Colonic mucosa (tissue), 4 donors: ENCODE measurements around the gene PROSER2. TPM values are rescaled to one million over a fixed set of nuclear protein-coding genes. Genes with fewer than 3 reads are reported as not detected.

Experiments used
- DNase-seq: peaks from one replicate; pipeline ENCODE4 v3.0.0-alpha.2; 2020
- H3K27ac ChIP-seq: fragments of 200-600 bp; one replicate; pipeline ENCODE4 v1.8.0; 2021
- H3K27me3 ChIP-seq: fragments of 200-600 bp; one replicate; pipeline ENCODE4 v1.8.0; 2021
- H3K36me3 ChIP-seq: fragments of 200-600 bp; one replicate; pipeline ENCODE4 v1.8.0; 2021
- H3K4me1 ChIP-seq: fragments of 200-600 bp; one replicate; pipeline ENCODE4 v1.8.0; 2021; ENCODE audit warnings: mild to moderate bottlenecking
- H3K4me3 ChIP-seq: fragments of 200-600 bp; one replicate; pipeline ENCODE4 v1.8.0; 2021
- H3K9ac ChIP-seq, 2 donors: one replicate each; pipeline ENCODE4 v1.7.0; 2013; ENCODE audit warnings: control low read depth in 2 of 2, low read depth in 2 of 2, low read length in 2 of 2
- H3K9me3 ChIP-seq: fragments of 200-600 bp; one replicate; pipeline ENCODE4 v1.8.0; 2021
- intact Hi-C: fragments of 100-400 bp; cut with DNase I; formaldehyde crosslinking; loops from one replicate; pipeline ENCODE4 v1.14.1; 2022
- total RNA-seq, 2 donors: library from RNA; stranded (reverse); fragmentation: NEBNext Ultra II Directional in 1 of 2; extraction: Animal tissue kit (Norgen Biotek cat#: 25700) in 1 of 2; gene quantifications; one replicate each; pipeline ENCODE4 v1.2.1, GENCODE V29; 2021
- TF ChIP-seq, protein P1 (sequence below): fragments of 200-600 bp; IDR thresholded peaks from one replicate; pipeline ENCODE4 v1.8.0; 2022; ENCODE audit warnings: antibody characterized with exemption, mild to moderate bottlenecking
- donor health status: healthy.
- donor health status: DM: no; HTN: no; CAD: no.
- donor health status: DM: no; HTN: no; CAD: no.

PROSER2 gene
- total RNA-seq, 2 donors from 2014 or later: 12.9 to 16.2 TPM

DNA sequence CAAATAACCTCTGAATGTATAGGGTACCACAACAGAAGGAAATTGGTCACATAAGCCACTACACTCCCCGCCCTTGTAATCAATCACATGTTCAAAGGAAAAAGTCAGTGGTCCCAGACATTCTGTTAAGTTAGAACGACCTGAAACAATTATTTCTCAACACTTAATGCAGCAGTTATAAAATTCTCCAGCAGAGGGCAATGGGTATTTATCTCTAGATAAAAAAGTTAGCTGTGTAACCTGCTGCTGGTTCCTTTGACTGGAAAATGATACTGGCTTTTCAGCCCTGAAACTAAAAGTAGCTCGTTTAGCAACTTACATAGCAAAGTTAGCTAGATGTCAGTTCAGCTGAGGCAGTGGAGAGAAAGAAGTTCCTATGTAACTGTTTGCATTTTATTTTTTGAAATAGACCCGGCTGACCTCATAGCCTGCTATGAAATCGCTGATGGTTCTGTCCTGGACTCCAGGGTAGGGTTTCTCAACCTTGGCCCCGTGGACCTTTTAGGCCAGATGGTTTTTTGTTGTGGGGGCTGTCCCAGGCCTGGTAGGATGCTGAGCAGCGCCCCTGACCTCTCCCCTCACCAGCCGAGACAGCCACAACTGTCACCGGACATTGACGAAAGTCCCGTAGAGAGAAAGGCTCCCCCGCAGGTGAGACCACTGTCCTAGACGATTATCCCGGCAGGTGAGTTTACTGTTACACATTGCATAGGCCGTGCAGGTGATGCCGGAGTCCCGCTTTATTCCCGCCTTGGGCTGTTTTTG, 40.2 kb upstream of the PROSER2 start:
- Histone ChIP-seq H3K4me3 (no peak overlapping the region), H3K27me3 (no peaks in the 10 kb centered on the region), H3K9ac (no peak overlapping the region), H3K36me3 (no peaks in the 10 kb centered on the region), H3K4me1 (no peaks in the 10 kb centered on the region), H3K9me3 (no peaks in the 10 kb centered on the region), H3K27ac (no peak overlapping the region)
- no peak for DNase-seq
- TF ChIP-seq, protein P1, sequence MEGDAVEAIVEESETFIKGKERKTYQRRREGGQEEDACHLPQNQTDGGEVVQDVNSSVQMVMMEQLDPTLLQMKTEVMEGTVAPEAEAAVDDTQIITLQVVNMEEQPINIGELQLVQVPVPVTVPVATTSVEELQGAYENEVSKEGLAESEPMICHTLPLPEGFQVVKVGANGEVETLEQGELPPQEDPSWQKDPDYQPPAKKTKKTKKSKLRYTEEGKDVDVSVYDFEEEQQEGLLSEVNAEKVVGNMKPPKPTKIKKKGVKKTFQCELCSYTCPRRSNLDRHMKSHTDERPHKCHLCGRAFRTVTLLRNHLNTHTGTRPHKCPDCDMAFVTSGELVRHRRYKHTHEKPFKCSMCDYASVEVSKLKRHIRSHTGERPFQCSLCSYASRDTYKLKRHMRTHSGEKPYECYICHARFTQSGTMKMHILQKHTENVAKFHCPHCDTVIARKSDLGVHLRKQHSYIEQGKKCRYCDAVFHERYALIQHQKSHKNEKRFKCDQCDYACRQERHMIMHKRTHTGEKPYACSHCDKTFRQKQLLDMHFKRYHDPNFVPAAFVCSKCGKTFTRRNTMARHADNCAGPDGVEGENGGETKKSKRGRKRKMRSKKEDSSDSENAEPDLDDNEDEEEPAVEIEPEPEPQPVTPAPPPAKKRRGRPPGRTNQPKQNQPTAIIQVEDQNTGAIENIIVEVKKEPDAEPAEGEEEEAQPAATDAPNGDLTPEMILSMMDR: peak; percentile 57
- intact Hi-C loops: no loop called here

DNA sequence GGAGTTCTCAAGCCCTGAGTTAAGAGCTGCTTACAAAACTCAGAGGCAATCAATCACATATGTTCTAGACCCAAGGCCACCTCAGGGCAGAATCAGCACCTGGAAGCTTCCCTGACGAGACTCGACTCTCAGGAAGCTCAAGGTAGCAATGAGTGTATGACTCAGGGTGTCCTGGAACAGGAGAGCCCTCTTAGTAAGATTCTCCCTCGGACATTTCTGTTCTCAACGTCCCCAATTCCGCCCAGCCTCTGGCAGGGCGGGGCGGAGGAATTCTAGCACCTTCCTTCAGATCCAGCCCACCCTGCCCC, 39.6 kb upstream of the PROSER2 start:
- no peak overlapping the region for H3K27ac ChIP-seq
- no peak overlapping the region for H3K9ac ChIP-seq
- intact Hi-C loops: no loop called here
- no peaks in the 10 kb centered on the region for H3K4me1 ChIP-seq
- no peak for DNase-seq
- no peaks in the 10 kb centered on the region for H3K27me3 ChIP-seq
- H3K36me3 ChIP-seq: no peaks in the 10 kb centered on the region
- TF ChIP-seq, protein P1: no peak
- H3K9me3 ChIP-seq: no peaks in the 10 kb centered on the region
- H3K4me3 ChIP-seq: no peak overlapping the region

DNA sequence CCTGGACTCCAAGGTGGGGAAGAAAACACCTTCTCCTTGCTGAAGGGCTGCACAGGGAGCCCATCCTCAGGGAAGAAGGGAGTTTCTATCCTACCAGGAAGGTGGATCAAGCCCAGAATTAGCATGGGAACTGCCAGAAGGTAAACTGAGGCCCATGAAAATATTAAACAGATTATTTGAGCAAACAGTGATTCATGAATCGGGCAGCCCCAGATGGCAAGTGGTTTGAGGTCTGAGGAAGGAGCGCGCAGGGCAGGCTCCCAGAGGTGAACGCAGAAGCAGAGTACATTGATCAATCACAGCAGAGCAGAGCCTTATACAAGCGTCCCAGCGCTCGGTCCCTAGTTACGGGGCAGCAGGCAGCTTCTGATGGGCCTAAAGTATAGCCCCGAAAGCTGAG, 35.8 kb upstream of the PROSER2 start:
- no peak overlapping the region for H3K27ac ChIP-seq
- no peak for DNase-seq
- no peak overlapping the region for H3K4me3 ChIP-seq
- H3K9me3 ChIP-seq: no peaks in the 10 kb centered on the region
- H3K9ac ChIP-seq: no peak overlapping the region
- no peaks in the 10 kb centered on the region for H3K36me3 ChIP-seq
- intact Hi-C loops: loop anchor here (5.0 kb wide), 1 partner anchor 195 kb away; no protein-coding TSS in a partner anchor
- no peaks in the 10 kb centered on the region for H3K27me3 ChIP-seq
- no peaks in the 10 kb centered on the region for H3K4me1 ChIP-seq
- TF ChIP-seq, protein P1: no peak

DNA sequence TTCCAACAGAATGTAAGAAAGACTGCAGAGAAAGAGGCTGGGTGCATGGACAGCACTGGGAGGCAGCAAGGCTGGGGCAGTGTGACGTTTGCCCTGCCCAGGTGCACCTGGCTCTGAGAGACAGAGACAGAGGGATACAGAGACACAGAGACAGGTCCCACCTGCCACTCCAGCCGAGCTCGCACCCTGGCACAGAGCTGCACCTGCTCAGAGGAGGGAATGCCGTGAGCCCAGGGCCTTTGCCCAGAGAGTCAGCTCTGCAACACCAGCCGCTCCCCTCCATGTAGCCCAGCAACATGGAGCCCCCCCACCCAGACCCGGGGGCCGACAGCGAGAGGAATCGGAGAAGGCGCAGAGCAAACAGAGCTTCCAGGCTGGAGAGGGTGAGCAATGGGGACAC, 35.3 kb upstream of the PROSER2 start:
- Histone ChIP-seq H3K36me3 (no peaks in the 10 kb centered on the region), H3K4me1 (no peaks in the 10 kb centered on the region), H3K9ac (no peak overlapping the region), H3K9me3 (no peaks in the 10 kb centered on the region), H3K4me3 (no peak overlapping the region), H3K27me3 (no peaks in the 10 kb centered on the region), H3K27ac (no peak overlapping the region)
- TF ChIP-seq, protein P1: no peak
- intact Hi-C loops: loop anchor here (5.0 kb wide), 1 partner anchor 194 kb away; no protein-coding TSS in a partner anchor
- no peak for DNase-seq

DNA sequence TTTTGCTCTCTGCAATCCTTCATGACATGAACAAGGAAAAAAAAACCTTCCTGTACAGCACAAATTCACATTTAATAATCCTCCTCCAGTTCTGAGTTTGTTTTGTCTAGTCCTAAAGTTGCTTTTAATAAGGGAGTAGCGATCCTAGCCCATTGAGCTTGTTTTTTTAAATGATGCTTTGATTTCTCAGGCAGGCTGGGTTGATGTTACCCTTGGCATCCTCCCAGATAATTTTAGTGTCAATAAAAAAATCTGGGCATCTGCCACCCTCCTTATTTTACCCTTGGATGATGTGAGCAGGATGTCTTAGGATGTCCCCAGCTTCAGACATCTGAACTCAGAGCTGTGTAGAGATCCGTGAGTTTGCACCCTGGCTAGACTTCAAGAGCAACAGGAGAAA, 33.9 kb upstream of the PROSER2 start:
- H3K27me3 ChIP-seq: no peaks in the 10 kb centered on the region
- no peaks in the 10 kb centered on the region for H3K9me3 ChIP-seq
- no peak overlapping the region for H3K4me3 ChIP-seq
- DNase-seq: no peak
- no peak overlapping the region for H3K9ac ChIP-seq
- TF ChIP-seq, protein P1: no peak
- H3K4me1 ChIP-seq: no peaks in the 10 kb centered on the region
- intact Hi-C loops: loop anchor here (5.0 kb wide), 1 partner anchor 193 kb away; no protein-coding TSS in a partner anchor
- H3K27ac ChIP-seq: no peak overlapping the region
- no peaks in the 10 kb centered on the region for H3K36me3 ChIP-seq
